Activated CD4-positive, alpha-beta memory T cell treated with anti-CD3 and anti-CD28 coated beads for 36 hours (primary cell): ENCODE results near the gene LHX3. TPM values are rescaled to one million over a fixed set of nuclear protein-coding genes. Genes with fewer than 3 reads are reported as not detected.
A peak's percentile ranks its signal among the peaks of the same experiment; 100 is the strongest.

ENCODE experiments used
- CTCF ChIA-PET: fragments of 350-600 bp; sonication (Branson Sonifier 250); formaldehyde crosslinking; loops from one replicate; lab custom pipeline; 2021; ENCODE audit warnings: antibody characterized with exemption, inconsistent platforms; lab: Charles Lee
- POLR2A ChIA-PET: fragments of 350-600 bp; sonication (Branson Sonifier 250); formaldehyde crosslinking; loops from one replicate; lab custom pipeline; 2021; ENCODE audit warnings: antibody characterized with exemption; lab: Charles Lee
- DNase-seq: peaks from one replicate; pipeline ENCODE4 v3.0.0-alpha.2; 2020
- H3K27ac Mint-ChIP-seq: one replicate; pipeline ENCODE4 v1.8.0; 2021; ENCODE audit warnings: mixed read lengths
- H3K27me3 Mint-ChIP-seq: one replicate; pipeline ENCODE4 v1.8.0; 2021; ENCODE audit warnings: mixed read lengths
- H3K36me3 Mint-ChIP-seq: one replicate; pipeline ENCODE4 v1.8.0; 2021; ENCODE audit warnings: mixed read lengths
- H3K4me1 Mint-ChIP-seq: one replicate; pipeline ENCODE4 v1.8.0; 2021; ENCODE audit warnings: low read depth, mixed read lengths
- H3K4me3 Mint-ChIP-seq: one replicate; pipeline ENCODE4 v1.8.0; 2021; ENCODE audit warnings: mild to moderate bottlenecking, mixed read lengths
- H3K9me3 Mint-ChIP-seq: one replicate; pipeline ENCODE4 v1.8.0; 2021; ENCODE audit warnings: mixed read lengths
- intact Hi-C: fragments of 100-400 bp; cut with micrococcal nuclease; formaldehyde crosslinking; loops from one replicate; pipeline ENCODE4 v1.15.1; 2023
- total RNA-seq, 2 experiments: library from RNA; stranded (reverse); gene quantifications; one replicate each; pipeline ENCODE4 v1.2.3, GENCODE V29; 2021

The LHX3 gene
- total RNA-seq, 2 experiments from 2014 or later = not detected

DNA sequence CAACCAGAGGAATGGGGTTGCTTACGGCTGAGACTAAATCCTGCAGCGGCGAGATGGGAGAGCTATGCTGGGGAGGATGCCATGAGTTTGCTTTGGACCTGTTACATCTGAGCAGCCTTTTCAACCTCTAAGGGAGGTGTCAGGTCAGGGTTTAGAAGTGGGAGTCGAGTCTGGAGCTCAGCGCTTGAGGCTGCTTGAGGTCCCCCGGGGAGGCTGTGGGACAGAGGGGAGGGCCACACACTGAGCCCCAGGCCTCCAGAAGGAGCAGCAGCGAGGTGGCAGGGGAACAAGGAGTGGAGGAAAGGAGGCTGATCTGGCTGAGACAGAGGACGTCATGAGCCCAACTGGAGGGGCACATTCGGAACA is 42.6 kb upstream of the LHX3 start:
- intact Hi-C loops = loop anchor here (10.0 kb wide), 3 partner anchors 283 to 1357 kb away; partner anchors contain the start of genes ARRDC1, NOTCH1 and UBAC1
- H3K4me3 Mint-ChIP-seq = no peak overlapping the region
- POLR2A ChIA-PET = no interaction called here
- DNase-seq = no peak
- no peak overlapping the region for H3K27ac Mint-ChIP-seq
- no peaks in the 10 kb centered on the region for H3K36me3 Mint-ChIP-seq
- CTCF ChIA-PET = interaction anchor here (0.9 kb wide), 1 partner anchor 20 kb away, joined by 3 read pairs; no protein-coding TSS in a partner anchor
- no peaks in the 10 kb centered on the region for H3K9me3 Mint-ChIP-seq
- peaks cover 30% of the 10 kb centered on the region for H3K4me1 Mint-ChIP-seq
- no peaks in the 10 kb centered on the region for H3K27me3 Mint-ChIP-seq

DNA sequence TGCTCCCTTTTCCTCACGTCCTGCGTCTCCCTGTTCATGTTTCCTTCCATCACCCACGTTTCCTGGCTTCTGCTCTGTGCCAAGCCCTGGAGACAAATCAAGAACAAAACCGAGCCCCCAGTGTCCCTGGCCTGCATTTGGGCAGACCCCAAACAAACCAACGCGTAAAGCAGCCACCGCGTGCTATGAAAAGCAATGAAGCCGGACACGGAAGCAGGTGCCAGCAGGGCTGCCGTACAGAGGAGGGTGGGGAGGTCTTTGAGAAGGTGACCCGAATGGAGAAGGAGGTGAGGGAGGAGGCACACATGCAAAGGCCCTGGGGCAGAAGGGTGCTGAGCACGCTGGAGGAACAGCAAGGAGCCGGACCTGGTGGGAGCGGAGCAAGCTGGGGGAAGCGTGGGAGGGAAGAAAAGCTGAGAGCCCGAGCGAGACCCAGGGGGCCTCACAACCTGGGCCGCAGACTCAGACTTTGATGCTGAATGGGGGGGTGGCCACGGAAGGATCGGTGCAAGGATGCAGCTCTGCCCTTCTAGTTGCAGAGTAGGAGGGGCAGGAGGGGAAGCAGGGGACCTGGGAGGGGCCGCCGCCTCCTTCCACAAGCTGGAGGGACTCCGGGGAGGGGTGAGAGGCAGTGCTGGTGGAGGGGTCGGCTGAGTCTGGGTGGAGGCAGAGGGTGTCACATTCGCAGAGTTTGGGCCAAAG is 42.1 kb upstream of the LHX3 start:
- H3K27ac Mint-ChIP-seq = no peak overlapping the region
- ChIA-PET CTCF (interaction anchor here (0.9 kb wide), 1 partner anchor 21 kb away, joined by 3 read pairs; no protein-coding TSS in a partner anchor), POLR2A (no interaction called here)
- H3K9me3 Mint-ChIP-seq = no peaks in the 10 kb centered on the region
- peaks cover 32% of the 10 kb centered on the region for H3K4me1 Mint-ChIP-seq
- H3K27me3 Mint-ChIP-seq = no peaks in the 10 kb centered on the region
- intact Hi-C loops = loop anchor here (10.0 kb wide), 3 partner anchors 282 to 1358 kb away; partner anchors contain the start of genes ARRDC1, NOTCH1 and UBAC1
- no peak for DNase-seq
- H3K4me3 Mint-ChIP-seq = no peak overlapping the region
- H3K36me3 Mint-ChIP-seq = no peaks in the 10 kb centered on the region

DNA sequence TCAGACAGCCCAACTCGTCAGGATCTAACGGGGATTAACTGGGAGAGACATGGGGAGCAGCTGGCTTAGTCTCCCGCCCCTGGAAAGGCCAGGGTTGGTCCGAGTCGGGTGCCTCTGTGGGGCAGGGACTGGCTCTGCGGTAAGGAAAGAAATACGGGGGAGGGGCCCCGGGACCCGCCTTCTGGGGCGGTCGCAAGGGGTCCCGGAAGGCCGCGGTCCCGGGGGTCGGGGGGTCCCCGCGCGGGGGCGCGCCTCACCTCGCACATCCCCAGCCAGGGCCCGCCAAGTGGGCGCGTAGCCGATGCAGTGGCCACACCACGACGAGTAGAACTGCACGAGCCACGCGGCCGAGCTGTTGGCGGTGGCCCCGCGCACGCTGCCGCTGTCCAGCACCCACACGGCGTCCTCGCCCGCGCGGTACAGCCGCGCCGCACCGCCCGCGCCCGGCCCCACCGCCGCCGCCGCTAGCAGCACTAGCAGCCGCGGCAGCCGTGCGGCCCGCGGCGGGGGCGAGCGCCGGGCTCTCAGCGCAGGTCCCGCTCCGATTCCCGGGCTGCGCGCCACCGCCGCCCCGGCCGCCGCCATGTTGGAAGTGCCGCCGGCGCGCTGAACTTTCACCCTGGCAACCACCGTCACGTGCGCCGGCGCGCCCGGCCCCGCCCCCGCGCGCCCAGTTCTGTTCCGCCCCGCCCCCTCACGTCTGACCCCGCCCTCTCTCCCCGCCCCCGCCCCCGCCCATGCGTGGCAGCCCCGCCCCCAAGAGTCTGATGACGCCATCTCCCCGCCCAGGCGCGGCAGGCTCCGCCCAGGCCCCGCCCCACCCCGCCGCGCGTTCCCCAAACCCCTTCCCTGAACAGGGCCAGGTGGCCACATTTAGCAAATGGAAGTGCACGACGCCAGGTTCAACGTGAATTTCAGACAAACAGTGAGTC is 40.6 kb upstream of the LHX3 start, which contains the start of gene QSOX2:
Gene QSOX2, minus strand, starts transcription at position 594 of the 932 bp plus-strand sequence. Its CDS starts 9 bp downstream, at position 585.
- Mint-ChIP-seq H3K9me3 (no peaks in the 10 kb centered on the region), H3K4me3 (peak within 1 kb of the TSS; percentile 89), H3K27ac (peak within 1 kb of the TSS; percentile 92), H3K36me3 (no peaks in the 10 kb centered on the region), H3K27me3 (no peaks in the 10 kb centered on the region), H3K4me1 (peaks cover 35% of the 10 kb centered on the region)
- ChIA-PET POLR2A (no interaction called here), CTCF (interaction anchor here (0.7 to 1.3 kb wide), 2 partner anchors 10 to 21 kb away, joined by 3 to 6 read pairs; no protein-coding TSS in a partner anchor)
- peak; percentile 89 for DNase-seq
- intact Hi-C loops = loop anchor here (1.0 to 10.0 kb wide), 6 partner anchors 22 to 1359 kb away; partner anchors contain the start of genes ARRDC1, CAMSAP1, NOTCH1 and UBAC1

DNA sequence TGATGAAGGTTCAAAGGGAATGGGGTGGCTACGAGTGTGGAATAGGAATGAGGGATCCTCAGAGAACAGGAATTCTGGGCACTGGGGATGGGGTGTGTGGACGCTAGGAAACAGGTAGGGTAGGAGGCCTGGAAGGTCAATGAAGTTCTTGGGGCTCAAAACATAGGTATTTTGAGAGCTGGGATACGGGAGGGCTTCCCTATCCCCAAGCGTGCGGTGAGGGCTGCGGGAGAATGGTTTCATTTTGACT is 40.0 kb upstream of the LHX3 start:
- no peaks in the 10 kb centered on the region for H3K9me3 Mint-ChIP-seq
- ChIA-PET POLR2A (no interaction called here), CTCF (interaction anchor here (1.3 kb wide), 1 partner anchor 20 kb away, joined by 3 read pairs; no protein-coding TSS in a partner anchor)
- H3K36me3 Mint-ChIP-seq = no peaks in the 10 kb centered on the region
- no peak for DNase-seq
- H3K27me3 Mint-ChIP-seq = no peaks in the 10 kb centered on the region
- peak overlapping the region; percentile 92 for H3K27ac Mint-ChIP-seq
- intact Hi-C loops = loop anchor here (1.0 to 10.0 kb wide), 8 partner anchors 13 to 1360 kb away; partner anchors contain the start of genes ARRDC1, CAMSAP1, NOTCH1 and TMEM250
- H3K4me3 Mint-ChIP-seq = peak overlapping the region; percentile 89
- peaks cover 35% of the 10 kb centered on the region for H3K4me1 Mint-ChIP-seq

DNA sequence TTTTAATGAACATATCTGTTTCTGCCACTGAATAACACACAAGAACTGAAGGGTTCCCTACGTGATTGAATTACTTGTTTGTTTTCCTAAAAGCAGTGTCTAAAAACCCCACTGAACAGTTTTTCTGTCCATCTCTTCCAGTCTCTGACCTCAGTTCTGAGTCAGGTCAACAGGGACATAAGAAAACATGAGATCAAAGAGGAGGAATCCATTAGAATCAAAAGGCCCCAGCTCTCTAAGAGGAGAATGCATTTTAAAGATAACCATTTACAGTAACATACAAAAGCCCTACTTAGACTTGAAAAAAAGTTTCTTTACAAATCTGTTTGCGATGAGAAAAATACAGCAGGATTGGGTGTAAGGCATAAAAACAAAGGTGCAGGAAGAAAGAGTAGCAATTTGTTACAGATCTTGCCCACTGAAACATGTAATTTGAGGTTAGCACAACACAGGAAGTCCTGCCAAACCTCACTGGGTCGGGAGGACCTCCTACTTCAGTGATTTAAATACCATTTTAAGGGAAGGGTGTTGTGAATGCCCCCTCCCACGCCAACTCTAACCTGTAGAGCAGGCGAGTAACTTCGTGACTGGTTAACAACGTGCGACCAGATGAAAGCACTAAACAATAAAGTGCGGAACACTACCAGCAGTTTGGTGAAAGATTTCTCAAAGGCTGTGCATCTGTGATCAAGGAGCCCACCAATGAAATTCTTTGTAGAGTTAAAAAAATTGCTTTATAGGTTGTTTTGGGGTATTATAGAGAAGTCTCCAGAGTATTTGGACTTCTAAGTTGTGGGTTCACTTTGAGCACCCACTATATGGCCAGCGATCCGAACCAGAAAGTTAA is 39.4 kb upstream of the LHX3 start:
- Mint-ChIP-seq H3K27ac (peak overlapping the region; percentile 92), H3K4me3 (peak overlapping the region; percentile 89), H3K4me1 (peaks cover 35% of the 10 kb centered on the region), H3K36me3 (no peaks in the 10 kb centered on the region), H3K9me3 (no peaks in the 10 kb centered on the region), H3K27me3 (no peaks in the 10 kb centered on the region)
- DNase-seq = peak; percentile 86
- intact Hi-C loops = loop anchor here (1.0 to 10.0 kb wide), 6 partner anchors 12 to 1360 kb away; partner anchors contain the start of genes ARRDC1, NOTCH1, TMEM250 and UBAC1
- CTCF ChIA-PET = interaction anchor here (1.3 to 1.9 kb wide), 2 partner anchors 19 to 23 kb away, joined by 3 to 6 read pairs; no protein-coding TSS in a partner anchor
- POLR2A ChIA-PET = no interaction called here

DNA sequence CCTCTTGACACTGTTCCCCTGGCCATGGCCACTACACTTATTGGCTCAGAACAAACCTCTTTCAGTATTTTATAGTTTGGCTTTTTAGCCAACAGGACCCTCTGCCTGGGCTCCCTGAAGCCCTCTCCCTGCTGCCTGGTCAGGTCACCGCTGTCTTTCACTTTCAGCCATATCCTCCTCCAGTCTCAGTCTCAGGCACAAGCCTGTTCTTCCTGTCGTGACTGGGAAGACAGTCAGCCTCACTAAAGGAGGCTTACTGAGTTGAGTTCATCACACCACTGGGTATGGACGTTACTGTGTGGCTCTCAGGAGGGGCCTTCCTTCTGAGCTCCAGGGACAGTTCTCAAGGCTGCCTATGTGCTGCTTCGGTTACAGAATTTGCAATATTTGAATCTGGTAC is 38.7 kb upstream of the LHX3 start:
- intact Hi-C loops = loop anchor here (1.0 to 10.0 kb wide), 6 partner anchors 11 to 1361 kb away; partner anchors contain the start of genes ARRDC1, NOTCH1, TMEM250 and UBAC1
- ChIA-PET POLR2A (no interaction called here), CTCF (interaction anchor here (1.9 kb wide), 1 partner anchor 24 kb away, joined by 6 read pairs; no protein-coding TSS in a partner anchor)
- peaks cover 35% of the 10 kb centered on the region for H3K4me1 Mint-ChIP-seq
- H3K4me3 Mint-ChIP-seq = peak overlapping the region; percentile 89
- H3K27me3 Mint-ChIP-seq = no peaks in the 10 kb centered on the region
- peak; percentile 28 for DNase-seq
- H3K9me3 Mint-ChIP-seq = no peaks in the 10 kb centered on the region
- peak overlapping the region; percentile 92 for H3K27ac Mint-ChIP-seq
- no peaks in the 10 kb centered on the region for H3K36me3 Mint-ChIP-seq

DNA sequence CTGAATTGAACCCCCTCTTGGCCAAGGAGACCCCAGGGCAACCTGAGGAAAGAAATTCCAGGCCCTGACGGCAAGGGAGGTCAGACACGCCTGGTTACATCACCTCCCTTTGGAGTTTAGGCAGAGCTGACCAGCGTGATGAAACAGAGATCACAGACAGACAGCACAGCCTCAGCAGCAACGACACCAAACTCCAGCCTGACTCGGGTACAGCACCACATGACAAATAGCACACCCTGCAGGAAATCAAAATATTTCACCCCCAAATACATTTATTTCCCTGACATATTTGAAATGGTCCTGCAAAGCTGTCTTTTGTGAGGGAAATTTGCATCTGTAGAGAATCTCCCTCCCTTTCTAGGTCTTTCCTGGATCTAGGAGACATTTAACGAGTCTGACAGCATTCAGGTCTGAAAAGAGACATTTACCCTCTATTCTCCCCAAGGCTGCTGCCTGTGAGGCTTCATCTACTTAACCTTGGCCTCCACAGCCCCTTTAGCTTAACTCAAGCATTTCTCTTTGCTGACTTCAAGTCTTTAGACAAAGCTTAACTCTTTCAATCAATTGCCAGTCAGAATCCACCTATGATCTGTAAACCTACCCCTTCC is 38.1 kb upstream of the LHX3 start:
- ChIA-PET CTCF (interaction anchor here (0.5 to 1.9 kb wide), 2 partner anchors 24 to 389 kb away, joined by 6 read pairs; no protein-coding TSS in a partner anchor), POLR2A (no interaction called here)
- intact Hi-C loops = loop anchor here (5.0 to 10.0 kb wide), 4 partner anchors 126 to 1362 kb away; partner anchors contain the start of genes ARRDC1, NOTCH1, TMEM250 and UBAC1
- Mint-ChIP-seq H3K36me3 (no peaks in the 10 kb centered on the region), H3K9me3 (no peaks in the 10 kb centered on the region), H3K4me1 (peaks cover 35% of the 10 kb centered on the region), H3K27me3 (no peaks in the 10 kb centered on the region), H3K27ac (peak overlapping the region; percentile 92), H3K4me3 (peak overlapping the region; percentile 89)
- DNase-seq = no peak

DNA sequence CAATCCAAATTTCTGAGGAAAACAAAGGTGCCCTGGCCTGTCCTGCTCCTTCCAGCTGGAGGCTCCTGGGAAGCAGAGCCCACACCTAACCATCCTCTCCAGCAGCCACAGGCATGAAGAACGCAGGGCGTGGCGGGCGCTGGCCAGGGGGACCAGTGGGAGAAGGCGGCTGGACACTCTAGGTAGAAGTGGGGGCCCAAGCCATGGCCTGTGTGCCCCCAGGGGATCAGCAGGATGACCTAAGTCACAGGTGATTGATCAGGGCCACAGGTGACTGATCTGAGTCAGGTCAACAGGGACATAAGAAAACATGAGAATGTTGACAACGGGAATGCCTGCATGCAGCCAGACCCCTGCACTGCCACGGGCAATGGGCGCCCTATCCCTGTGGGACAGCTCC is 37.3 kb upstream of the LHX3 start:
- Mint-ChIP-seq H3K4me3 (no peak overlapping the region), H3K27ac (peak overlapping the region; percentile 18), H3K9me3 (no peaks in the 10 kb centered on the region), H3K36me3 (no peaks in the 10 kb centered on the region), H3K4me1 (peaks cover 35% of the 10 kb centered on the region), H3K27me3 (no peaks in the 10 kb centered on the region)
- CTCF ChIA-PET = interaction anchor here (1.9 kb wide), 1 partner anchor 25 kb away, joined by 6 read pairs; no protein-coding TSS in a partner anchor
- DNase-seq = no peak
- intact Hi-C loops = loop anchor here (5.0 to 10.0 kb wide), 4 partner anchors 125 to 1363 kb away; partner anchors contain the start of genes ARRDC1, NOTCH1, TMEM250 and UBAC1
- POLR2A ChIA-PET = no interaction called here

DNA sequence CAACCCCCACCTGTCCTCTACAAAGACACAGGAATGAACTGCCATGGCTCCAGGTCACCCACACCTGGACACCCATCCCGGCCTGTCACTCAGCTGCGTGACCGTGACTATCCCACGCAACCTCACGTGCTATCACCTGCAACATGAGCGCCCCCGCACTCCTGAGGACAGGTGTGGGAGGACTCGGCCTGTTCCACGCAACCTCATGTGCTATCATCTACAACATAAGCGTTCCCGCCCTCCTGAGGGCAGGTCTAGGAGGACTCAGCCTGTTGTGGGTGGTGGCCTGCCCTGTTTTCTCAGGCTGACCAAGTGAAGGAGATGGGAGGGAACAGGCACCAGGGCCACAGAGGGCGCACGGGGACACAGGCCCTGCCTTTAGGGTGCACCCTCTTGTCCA is 36.6 kb upstream of the LHX3 start:
- Mint-ChIP-seq H3K27ac (no peak overlapping the region), H3K27me3 (no peaks in the 10 kb centered on the region), H3K9me3 (no peaks in the 10 kb centered on the region), H3K36me3 (no peaks in the 10 kb centered on the region), H3K4me3 (no peak overlapping the region), H3K4me1 (peaks cover 35% of the 10 kb centered on the region)
- POLR2A ChIA-PET = no interaction called here
- intact Hi-C loops = loop anchor here (5.0 to 10.0 kb wide), 4 partner anchors 124 to 1363 kb away; partner anchors contain the start of genes ARRDC1, NOTCH1, TMEM250 and UBAC1
- DNase-seq = no peak
- CTCF ChIA-PET = no interaction called here

DNA sequence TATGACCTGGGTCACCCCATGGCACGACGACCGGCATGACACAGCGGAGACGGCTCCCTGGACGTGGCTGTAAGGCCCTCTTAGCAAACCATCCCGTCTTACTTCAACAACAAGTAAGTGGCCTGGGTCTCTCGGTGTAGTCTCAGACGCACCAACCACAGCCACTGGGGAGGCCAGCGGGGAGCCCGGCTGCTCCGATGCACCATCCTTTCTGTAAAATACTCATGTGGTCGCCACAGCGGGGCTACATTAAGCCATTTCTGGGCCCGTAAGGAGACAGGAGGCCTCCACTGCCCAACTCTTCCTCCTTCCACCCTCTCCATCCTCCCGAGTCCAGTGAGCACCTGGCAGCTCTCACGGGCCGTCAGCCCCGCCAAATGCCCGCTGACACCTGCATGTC is 36.0 kb upstream of the LHX3 start:
- intact Hi-C loops = loop anchor here (5.0 to 10.0 kb wide), 4 partner anchors 124 to 1364 kb away; partner anchors contain the start of genes ARRDC1, NOTCH1, TMEM250 and UBAC1
- H3K9me3 Mint-ChIP-seq = no peaks in the 10 kb centered on the region
- ChIA-PET CTCF (no interaction called here), POLR2A (no interaction called here)
- no peak overlapping the region for H3K4me3 Mint-ChIP-seq
- H3K36me3 Mint-ChIP-seq = peaks cover 2% of the 10 kb centered on the region
- H3K4me1 Mint-ChIP-seq = peaks cover 33% of the 10 kb centered on the region
- DNase-seq = no peak
- H3K27ac Mint-ChIP-seq = no peak overlapping the region
- H3K27me3 Mint-ChIP-seq = no peaks in the 10 kb centered on the region
